Activated CD8-positive, alpha-beta T cell treated with anti-CD3 and anti-CD28 coated beads for 36 hours (primary cell): ENCODE data around the gene BLNK. TPM values are rescaled to one million over a fixed set of nuclear protein-coding genes. Genes with fewer than 3 reads are reported as not detected.

Experiments
- ATAC-seq: fragments of 200-7000 bp; cut with Tn5 transposase; one replicate; pipeline ENCODE4 v1.10.0; 2021; ENCODE audit warnings: mild to moderate bottlenecking, moderate library complexity
- CTCF ChIA-PET: fragments of 350-600 bp; sonication (Branson Sonifier 250); formaldehyde crosslinking; loops from one replicate; lab custom pipeline; 2021; ENCODE audit warnings: antibody characterized with exemption; lab: Charles Lee
- POLR2A ChIA-PET: fragments of 350-600 bp; sonication (Branson Sonifier 250); formaldehyde crosslinking; loops from one replicate; lab custom pipeline; 2021; ENCODE audit warnings: antibody characterized with exemption; lab: Charles Lee
- DNase-seq: peaks from one replicate; pipeline ENCODE4 v3.0.0-alpha.2; 2020
- H3K27ac Mint-ChIP-seq: one replicate; pipeline ENCODE4 v1.8.0; 2021; ENCODE audit warnings: mild to moderate bottlenecking, mixed read lengths
- H3K27me3 Mint-ChIP-seq: one replicate; pipeline ENCODE4 v1.8.0; 2021; ENCODE audit warnings: mixed read lengths
- H3K36me3 Mint-ChIP-seq: one replicate; pipeline ENCODE4 v1.8.0; 2021; ENCODE audit warnings: low read depth, mixed read lengths
- H3K4me1 Mint-ChIP-seq: one replicate; pipeline ENCODE4 v1.8.0; 2021; ENCODE audit warnings: low read depth, mixed read lengths
- H3K4me3 Mint-ChIP-seq: one replicate; pipeline ENCODE4 v1.8.0; 2021; ENCODE audit warnings: mild to moderate bottlenecking, moderate library complexity, mixed read lengths
- H3K9me3 Mint-ChIP-seq: one replicate; pipeline ENCODE4 v1.8.0; 2021; ENCODE audit warnings: mixed read lengths
- CTCF ChIP-seq: fragments of 200-600 bp; IDR thresholded peaks from one replicate; pipeline ENCODE4 v1.8.0; 2022; ENCODE audit warnings: antibody characterized with exemption, mild to moderate bottlenecking
- intact Hi-C: fragments of 100-400 bp; cut with micrococcal nuclease; formaldehyde crosslinking; loops from one replicate; pipeline ENCODE4 v1.10.0; 2022
- total RNA-seq, 2 experiments: library from RNA; stranded (reverse); gene quantifications; one replicate each; pipeline ENCODE4 v1.2.3, GENCODE V29; 2021

BLNK gene
- total RNA-seq, 2 experiments from 2014 or later: 0.16 TPM; not detected in 1

GRCh38 chr10:96289218-96289910 lies 18.0 kb upstream of the BLNK start:
- ATAC-seq: no peak
- intact Hi-C loops: no loop called here
- Mint-ChIP-seq H3K4me3 (no peak overlapping the region), H3K9me3 (no peaks in the 10 kb centered on the region), H3K36me3 (no peaks in the 10 kb centered on the region), H3K27me3 (peaks cover 5% of the 10 kb centered on the region), H3K4me1 (peaks cover 17% of the 10 kb centered on the region), H3K27ac (no peak overlapping the region)
- no peak for TF ChIP-seq CTCF
- no peak for DNase-seq
- POLR2A ChIA-PET: no interaction called here
- CTCF ChIA-PET: no interaction called here

GRCh38 chr10:96288151-96288621 lies 16.8 kb upstream of the BLNK start:
- peak overlapping the region; percentile 27 for H3K27ac Mint-ChIP-seq
- H3K27me3 Mint-ChIP-seq: peaks cover 2% of the 10 kb centered on the region
- H3K9me3 Mint-ChIP-seq: no peaks in the 10 kb centered on the region
- ChIA-PET CTCF (interaction anchor here (1.1 to 2.7 kb wide), 4 partner anchors 17 to 271 kb away, joined by 3 to 32 read pairs (median 4); partner anchors contain the start of gene BLNK), POLR2A (no interaction called here)
- intact Hi-C loops: no loop called here
- H3K36me3 Mint-ChIP-seq: no peaks in the 10 kb centered on the region
- peaks cover 14% of the 10 kb centered on the region for H3K4me1 Mint-ChIP-seq
- peak overlapping the region; percentile 22 for H3K4me3 Mint-ChIP-seq
- no peak for TF ChIP-seq CTCF
- ATAC-seq (peak; percentile 51), DNase-seq (no peak)

DNA sequence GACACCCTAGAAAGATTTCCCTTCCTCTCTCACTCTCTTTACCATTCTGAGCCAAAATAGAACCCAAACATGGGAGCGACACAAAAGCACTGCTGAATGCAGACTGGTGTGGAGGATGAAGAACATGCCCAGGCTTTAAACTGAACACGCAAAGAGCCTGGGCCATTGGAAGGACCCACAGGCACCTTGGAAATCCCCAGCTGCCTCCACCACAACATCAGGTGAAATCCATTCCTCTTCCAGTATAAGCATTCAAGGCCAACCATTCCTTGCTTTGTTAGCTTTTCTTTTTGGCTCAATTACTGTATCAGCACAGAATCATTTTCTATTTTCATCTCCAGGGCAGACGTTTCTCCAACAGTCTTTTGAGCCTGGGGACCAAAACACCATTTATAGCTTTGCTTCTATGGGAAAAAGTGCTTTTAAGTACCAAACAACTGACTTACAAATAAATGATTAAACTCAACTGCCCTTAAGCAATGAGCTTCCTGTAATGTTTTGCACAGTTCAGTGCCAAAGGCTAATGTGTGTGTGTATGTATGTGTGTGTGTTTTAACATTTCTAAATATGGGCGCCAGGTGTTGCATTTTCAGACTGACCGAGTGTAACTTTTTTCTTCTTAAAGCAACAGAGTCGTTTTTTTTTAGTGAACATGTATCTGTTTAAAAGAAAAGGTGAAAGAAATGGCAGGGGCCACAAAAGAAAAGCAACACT lies 16.2 kb upstream of the BLNK start:
- CTCF ChIA-PET: interaction anchor here (1.1 to 2.7 kb wide), 4 partner anchors 16 to 271 kb away, joined by 3 to 32 read pairs (median 4); partner anchors contain the start of gene BLNK
- H3K9me3 Mint-ChIP-seq: no peaks in the 10 kb centered on the region
- no peak for TF ChIP-seq CTCF
- POLR2A ChIA-PET: no interaction called here
- peak overlapping the region; percentile 22 for H3K4me3 Mint-ChIP-seq
- H3K27ac Mint-ChIP-seq: no peak overlapping the region
- H3K27me3 Mint-ChIP-seq: peaks cover 2% of the 10 kb centered on the region
- DNase-seq (no peak), ATAC-seq (peak; percentile 45)
- H3K4me1 Mint-ChIP-seq: peaks cover 14% of the 10 kb centered on the region
- H3K36me3 Mint-ChIP-seq: no peaks in the 10 kb centered on the region
- intact Hi-C loops: no loop called here

DNA sequence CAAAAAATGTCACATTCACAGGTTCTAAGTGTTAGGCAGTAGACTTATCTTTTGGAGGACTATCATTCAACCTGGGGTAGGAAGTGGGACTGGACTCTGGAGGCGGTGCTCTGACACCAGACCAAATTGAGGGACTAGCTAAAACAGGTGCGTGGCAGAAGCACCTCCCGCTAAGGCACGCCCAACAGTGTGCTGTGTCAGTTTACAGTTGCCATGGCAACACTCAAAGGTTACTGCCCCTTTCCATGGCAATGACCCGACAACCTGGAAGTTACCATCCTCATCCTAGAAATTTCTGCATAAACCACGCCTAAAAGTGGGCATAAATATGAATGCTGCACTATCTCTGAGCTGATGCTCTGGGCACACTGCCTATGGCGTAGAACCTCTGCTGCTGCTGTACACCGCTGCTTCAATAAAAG lies 14.0 kb upstream of the BLNK start:
- Mint-ChIP-seq H3K27me3 (no peaks in the 10 kb centered on the region), H3K9me3 (no peaks in the 10 kb centered on the region), H3K4me3 (no peak overlapping the region), H3K27ac (no peak overlapping the region), H3K4me1 (peaks cover 14% of the 10 kb centered on the region), H3K36me3 (no peaks in the 10 kb centered on the region)
- ChIA-PET CTCF (interaction anchor here (2.7 kb wide), 1 partner anchor 55 kb away, joined by 32 read pairs; no protein-coding TSS in a partner anchor), POLR2A (no interaction called here)
- no peak for DNase-seq
- intact Hi-C loops: no loop called here
- ATAC-seq: no peak
- no peak for TF ChIP-seq CTCF

GRCh38 chr10:96283756-96284155 lies 12.4 kb upstream of the BLNK start:
- CTCF ChIA-PET: interaction anchor here (1.7 kb wide), 1 partner anchor 54 kb away, joined by 6 read pairs; no protein-coding TSS in a partner anchor
- POLR2A ChIA-PET: no interaction called here
- intact Hi-C loops: no loop called here

More at GRCh38 chr10:96283756-96284155, 12.4 kb upstream of the BLNK start:
- peaks cover 2% of the 10 kb centered on the region for H3K27me3 Mint-ChIP-seq
- H3K36me3 Mint-ChIP-seq: no peaks in the 10 kb centered on the region
- H3K4me3 Mint-ChIP-seq: no peak overlapping the region
- H3K4me1 Mint-ChIP-seq: peaks cover 14% of the 10 kb centered on the region
- H3K9me3 Mint-ChIP-seq: no peaks in the 10 kb centered on the region
- ATAC-seq (no peak), DNase-seq (no peak)
- no peak overlapping the region for H3K27ac Mint-ChIP-seq
- no peak for TF ChIP-seq CTCF
